CD14-positive monocyte (primary cell): ENCODE data around the gene PHF3. TPM values are rescaled to one million over a fixed set of nuclear protein-coding genes. Genes with fewer than 3 reads are reported as not detected.

Experiments
- DNase-seq, 3 donors: peaks; one replicate each; pipeline ENCODE4 v3.0.0-alpha.2; 2011 to 2022
- H2AFZ ChIP-seq: 2 replicates; pipeline ENCODE4 v1.6.0; 2012; ENCODE audit warnings: mild to moderate bottlenecking, low read depth, low read length, inconsistent platforms; ENCODE audit not compliant: insufficient read depth, poor library complexity, severe bottlenecking
- H3K27ac ChIP-seq, 2 donors: 1 replicate in 1 of 2; 2 replicates in 1 of 2; pipeline ENCODE4 v1.5.1; 2012 to 2013; ENCODE audit warnings: low read length in 2 of 2, control low read depth in 1 of 2, inconsistent platforms in 1 of 2, low read depth in 1 of 2, mild to moderate bottlenecking in 1 of 2
- H3K27me3 ChIP-seq, 2 donors: one replicate each; pipeline versions ENCODE4 v1.6.0 to v1.6.1; 2011 to 2013; ENCODE audit warnings: low read length in 2 of 2; ENCODE audit not compliant: control insufficient read depth in 2 of 2, insufficient read depth in 2 of 2
- H3K36me3 ChIP-seq, 2 donors: replicated peaks in 1 of 2; 1 replicate in 1 of 2; 2 replicates in 1 of 2; pipeline versions ENCODE4 v1.5.1 to v1.6.1; 2012 to 2013; ENCODE audit warnings: low read length in 2 of 2, control low read depth in 1 of 2, inconsistent platforms in 1 of 2, mild to moderate bottlenecking in 1 of 2; ENCODE audit not compliant: insufficient read depth in 2 of 2, control insufficient read depth in 1 of 2
- H3K4me1 ChIP-seq, 2 donors: 1 replicate in 1 of 2; 2 replicates in 1 of 2; pipeline versions ENCODE4 v1.5.1 to v1.6.1; 2012 to 2013; ENCODE audit warnings: low read length in 2 of 2, control low read depth in 1 of 2, inconsistent platforms in 1 of 2, mild to moderate bottlenecking in 1 of 2, moderate library complexity in 1 of 2; ENCODE audit not compliant: insufficient read depth in 2 of 2, control insufficient read depth in 1 of 2
- H3K4me2 ChIP-seq: replicated peaks from 2 replicates; pipeline ENCODE3; 2012; ENCODE audit warnings: low read length, moderate library complexity, mild to moderate bottlenecking; ENCODE audit not compliant: poor library complexity, severe bottlenecking; ENCODE audit errors: extremely low read depth
- H3K4me3 ChIP-seq, 3 experiments: fragments of 200-600 bp in 1 of 3; sonication (generic) in 1 of 3; replicated peaks in 1 of 3; 1 replicate in 2 of 3; 2 replicates in 1 of 3; pipeline ENCODE4 v1.5.1; 2011 to 2013; ENCODE audit warnings: low read length in 3 of 3, mild to moderate bottlenecking in 3 of 3, control low read depth in 2 of 3, low read depth in 2 of 3, inconsistent platforms in 1 of 3, moderate library complexity in 1 of 3
- H3K79me2 ChIP-seq: 2 replicates; pipeline ENCODE4 v1.6.0; 2012; ENCODE audit warnings: mild to moderate bottlenecking, control low read depth, inconsistent platforms, low read length, moderate library complexity; ENCODE audit not compliant: insufficient read depth
- H3K9ac ChIP-seq: 2 replicates; pipeline ENCODE4 v1.6.0; 2017; ENCODE audit warnings: low read length, mild to moderate bottlenecking; ENCODE audit not compliant: insufficient read depth, poor library complexity, severe bottlenecking
- H3K9me3 ChIP-seq, 2 donors: replicated peaks in 1 of 2; 1 replicate in 1 of 2; 2 replicates in 1 of 2; pipeline versions ENCODE4 v1.5.1 to v1.6.1; 2012 to 2013; ENCODE audit warnings: low read length in 2 of 2, control low read depth in 1 of 2; ENCODE audit not compliant: control insufficient read depth in 1 of 2, insufficient read depth in 1 of 2
- H4K20me1 ChIP-seq: 2 replicates; pipeline ENCODE4 v1.6.0; 2012; ENCODE audit warnings: mild to moderate bottlenecking, low read length, control low read depth, moderate library complexity; ENCODE audit not compliant: insufficient read depth
- H3K27ac Mint-ChIP-seq, 7 donors: one replicate each; pipeline ENCODE4 v1.8.0; 2020; ENCODE audit warnings: mild to moderate bottlenecking in 7 of 7, mixed read lengths in 7 of 7, moderate library complexity in 6 of 7, inconsistent platforms in 2 of 7
- H3K27me3 Mint-ChIP-seq, 3 donors: one replicate each; pipeline ENCODE4 v1.8.0; 2021 to 2022; ENCODE audit warnings: low read depth in 3 of 3, mild to moderate bottlenecking in 3 of 3, mixed read lengths in 3 of 3, moderate library complexity in 3 of 3, inconsistent platforms in 1 of 3
- H3K36me3 Mint-ChIP-seq, 2 donors: one replicate each; pipeline ENCODE4 v1.8.0; 2020; ENCODE audit warnings: mixed read lengths in 2 of 2, inconsistent platforms in 1 of 2, mild to moderate bottlenecking in 1 of 2
- H3K4me1 Mint-ChIP-seq: one replicate; pipeline ENCODE4 v1.8.0; 2020; ENCODE audit warnings: mild to moderate bottlenecking, mixed read lengths
- H3K4me3 Mint-ChIP-seq, 2 donors: one replicate each; pipeline ENCODE4 v1.8.0; 2020; ENCODE audit warnings: mild to moderate bottlenecking in 2 of 2, mixed read lengths in 2 of 2, moderate library complexity in 1 of 2
- H3K9me3 Mint-ChIP-seq, 7 donors: one replicate each; pipeline ENCODE4 v1.8.0; 2020 to 2022; ENCODE audit warnings: mixed read lengths in 7 of 7, mild to moderate bottlenecking in 6 of 7, moderate library complexity in 6 of 7, inconsistent platforms in 2 of 7
- CTCF ChIP-seq: fragments of 200-600 bp; IDR thresholded peaks from one replicate; pipeline ENCODE4 v1.8.0; 2022; ENCODE audit warnings: antibody characterized with exemption, mild to moderate bottlenecking
- WGBS: methylation state at CpG from one replicate; pipeline ENCODE4 v1.1.5; 2013; ENCODE audit warnings: missing lambda C conversion rate; ENCODE audit not compliant: insufficient coverage; 5-methylcytosine and 5-hydroxymethylcytosine counted together
- intact Hi-C, 2 donors: fragments of 100-400 bp; cut with micrococcal nuclease; formaldehyde crosslinking; loops; one replicate each; pipeline versions ENCODE4 v1.15.0 to v1.15.1; 2023
- polyA plus RNA-seq, 3 donors: library from polyadenylated mRNA; depleted of rRNA in 1 of 3; unstranded in 2 of 3; stranded (reverse) in 1 of 3; fragments of 300-500 nt in 2 of 3; fragments of >200 nt in 1 of 3; fragmentation: Illumina TruSeq in 2 of 3; gene quantifications; 1 replicate in 2 of 3; 2 replicates in 1 of 3; pipeline ENCODE4 v1.2.3, GENCODE V29; 2012 to 2021

Gene PHF3
- polyA plus RNA-seq, 3 donors: 5.4 to 13.8 (median 13.0) TPM

- no peak for DNase-seq
- Histone ChIP-seq H3K4me3 (no peak overlapping the region), H3K27me3 (no peaks in the 10 kb centered on the region), H3K79me2 (peaks cover 45% of the 10 kb centered on the region), H4K20me1 (peaks cover 21% of the 10 kb centered on the region), H3K4me1 (peaks cover 35 to 54% of the 10 kb centered on the region in 2 donors), H3K36me3 (peaks cover 7 to 9% of the 10 kb centered on the region in 2 donors), H3K4me2 (no peak overlapping the region), H3K9ac (no peak overlapping the region), H2AFZ (no peak overlapping the region), H3K27ac (peak overlapping the region in 1 of 2 donors; percentile 22), H3K9me3 (no peaks in the 10 kb centered on the region)
- peaks cover 13 to 18% of the 10 kb centered on the region in 2 donors for H3K36me3 Mint-ChIP-seq
- H3K27ac Mint-ChIP-seq: no peak overlapping the region
- no peaks in the 10 kb centered on the region for H3K27me3 Mint-ChIP-seq
- TF ChIP-seq CTCF: peak; percentile 19
- WGBS: no CpG with 5 or more reads among the region's 2 CpGs
- no peak overlapping the region for H3K4me3 Mint-ChIP-seq
- intact Hi-C loops: loop anchor here in 1 of 2 donors (10.0 kb wide), 2 partner anchors 55 to 95 kb away; partner anchors contain the start of gene PHF3
- H3K4me1 Mint-ChIP-seq: peaks cover 52% of the 10 kb centered on the region
- H3K9me3 Mint-ChIP-seq: peaks cover 0 to 3% (median 0%) of the 10 kb centered on the region in 7 donors
Measured at GRCh38 chr6:63689421-63689820, 53.8 kb downstream of the PHF3 start.

- Mint-ChIP-seq H3K27ac (peak overlapping the region in 1 of 7 donors; percentile 24), H3K9me3 (peaks cover 0 to 3% (median 0%) of the 10 kb centered on the region in 7 donors), H3K4me3 (no peak overlapping the region), H3K4me1 (peaks cover 45% of the 10 kb centered on the region), H3K27me3 (no peaks in the 10 kb centered on the region), H3K36me3 (peaks cover 14 to 15% of the 10 kb centered on the region in 2 donors)
- H3K36me3 ChIP-seq: peaks cover 4 to 5% of the 10 kb centered on the region in 2 donors
- DNase-seq: peak in 2 of 3 donors; percentile 20 to 35
- H3K4me3 ChIP-seq: no peak overlapping the region
- H3K27me3 ChIP-seq: no peaks in the 10 kb centered on the region
- intact Hi-C loops: no loop called here
- H3K79me2 ChIP-seq: peaks cover 44% of the 10 kb centered on the region
- H3K9me3 ChIP-seq: no peaks in the 10 kb centered on the region
- no peak overlapping the region for H3K9ac ChIP-seq
- no peak overlapping the region for H3K27ac ChIP-seq
- no peak overlapping the region for H2AFZ ChIP-seq
- TF ChIP-seq CTCF: no peak
- H4K20me1 ChIP-seq: peaks cover 20% of the 10 kb centered on the region
- H3K4me1 ChIP-seq: peaks cover 28 to 47% of the 10 kb centered on the region in 2 donors
- H3K4me2 ChIP-seq: no peak overlapping the region
Measured at GRCh38 chr6:63690221-63690620, 54.6 kb downstream of the PHF3 start.
